ENCODE measurements around the gene SHANK3.

SHANK3 gene

DNA sequence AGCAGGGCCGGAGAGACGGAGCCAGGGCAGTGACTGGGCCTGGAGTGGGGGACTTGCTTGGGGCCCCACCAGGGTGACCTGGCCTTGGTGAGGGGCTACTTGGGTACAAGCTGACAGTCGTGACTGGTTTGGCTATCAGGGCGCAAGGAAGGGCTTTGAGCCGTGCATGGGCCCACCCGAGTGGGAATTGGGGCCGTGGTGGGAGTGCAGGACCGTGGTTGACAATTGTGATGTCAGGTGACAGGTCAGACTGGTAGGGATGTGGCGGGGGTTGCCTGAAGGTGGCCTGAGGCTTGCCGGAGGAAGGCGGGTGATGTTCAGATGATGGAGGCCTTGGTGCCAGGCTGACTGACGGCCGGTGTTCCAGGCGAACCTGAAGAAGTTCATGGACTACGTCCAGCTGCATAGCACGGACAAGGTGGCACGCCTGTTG lies 5.6 kb downstream of the SHANK3 start:
- no peak for DNase-seq (ENCODE audit: low read depth in 3 of 3)

DNA sequence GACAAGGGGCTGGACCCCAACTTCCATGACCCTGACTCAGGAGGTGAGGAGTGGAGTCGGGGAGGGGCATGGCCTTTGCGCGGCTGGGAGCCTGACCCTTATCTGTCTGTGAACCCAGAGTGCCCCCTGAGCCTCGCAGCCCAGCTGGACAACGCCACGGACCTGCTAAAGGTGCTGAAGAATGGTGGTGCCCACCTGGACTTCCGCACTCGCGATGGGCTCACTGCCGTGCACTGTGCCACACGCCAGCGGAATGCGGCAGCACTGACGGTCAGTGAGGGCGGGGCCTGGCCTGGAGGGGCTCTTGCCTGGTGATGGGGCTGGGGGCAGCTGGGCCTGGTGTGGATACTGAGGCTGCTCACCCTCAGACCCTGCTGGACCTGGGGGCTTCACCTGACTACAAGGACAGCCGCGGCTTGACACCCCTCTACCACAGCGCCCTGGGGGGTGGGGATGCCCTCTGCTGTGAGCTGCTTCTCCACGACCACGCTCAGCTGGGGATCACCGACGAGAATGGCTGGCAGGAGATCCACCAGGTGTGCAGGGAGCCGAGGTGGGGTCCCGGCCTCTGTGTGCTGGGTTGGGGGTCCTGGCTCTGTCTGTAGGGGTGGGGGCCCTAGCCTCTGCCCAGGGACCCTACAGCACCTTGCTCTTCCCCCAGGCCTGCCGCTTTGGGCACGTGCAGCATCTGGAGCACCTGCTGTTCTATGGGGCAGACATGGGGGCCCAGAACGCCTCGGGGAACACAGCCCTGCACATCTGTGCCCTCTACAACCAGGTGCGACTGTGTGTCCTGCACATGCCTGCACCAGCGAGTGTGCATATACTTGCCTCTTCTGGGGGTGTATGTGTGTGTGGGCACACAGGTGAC lies 6.3 kb downstream of the SHANK3 start:
- no peak for DNase-seq (ENCODE audit: low read depth in 3 of 3)

DNA sequence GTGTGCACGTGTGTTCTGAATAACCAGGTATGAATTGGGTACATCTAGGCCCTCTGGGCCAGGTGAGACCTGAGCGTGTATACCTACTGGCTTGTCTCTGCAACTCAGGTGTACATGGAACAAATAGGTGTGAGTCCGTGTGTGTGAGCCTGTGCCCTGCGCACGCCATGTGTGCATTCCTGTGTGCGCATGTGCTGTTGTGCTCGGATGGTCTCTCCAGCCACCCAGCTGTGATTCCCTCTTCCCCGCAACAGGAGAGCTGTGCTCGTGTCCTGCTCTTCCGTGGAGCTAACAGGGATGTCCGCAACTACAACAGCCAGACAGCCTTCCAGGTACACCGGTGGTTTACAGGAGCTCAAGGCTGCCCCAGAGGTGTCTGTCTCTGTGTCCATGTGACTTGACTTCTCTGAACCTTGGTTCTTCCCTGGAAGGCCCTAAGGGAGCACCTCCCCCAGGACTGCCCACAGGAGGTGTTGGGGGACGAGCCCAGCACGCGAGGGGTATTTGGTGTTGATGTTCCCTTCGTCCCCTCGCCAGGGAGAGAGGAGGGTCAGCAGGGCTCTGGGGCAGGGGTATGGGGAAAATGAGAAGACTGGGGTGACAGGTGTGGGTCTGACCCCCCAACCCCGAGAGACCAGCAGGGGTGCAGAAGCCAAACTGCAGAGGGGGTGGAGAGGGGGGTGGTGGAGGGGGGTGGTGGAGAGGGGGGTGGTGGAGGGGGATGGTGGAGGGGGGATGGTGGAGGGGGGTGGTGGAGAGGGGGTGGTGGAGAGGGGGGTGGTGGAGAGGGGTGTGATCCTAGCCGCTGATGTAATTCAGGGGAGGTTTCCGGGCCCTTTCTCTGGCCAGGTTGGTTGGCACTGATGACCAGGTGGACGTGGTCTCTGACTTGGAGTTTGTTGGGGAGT lies 10.7 kb downstream of the SHANK3 start:
- no peak for DNase-seq (ENCODE audit: low read depth in 3 of 3)

DNA sequence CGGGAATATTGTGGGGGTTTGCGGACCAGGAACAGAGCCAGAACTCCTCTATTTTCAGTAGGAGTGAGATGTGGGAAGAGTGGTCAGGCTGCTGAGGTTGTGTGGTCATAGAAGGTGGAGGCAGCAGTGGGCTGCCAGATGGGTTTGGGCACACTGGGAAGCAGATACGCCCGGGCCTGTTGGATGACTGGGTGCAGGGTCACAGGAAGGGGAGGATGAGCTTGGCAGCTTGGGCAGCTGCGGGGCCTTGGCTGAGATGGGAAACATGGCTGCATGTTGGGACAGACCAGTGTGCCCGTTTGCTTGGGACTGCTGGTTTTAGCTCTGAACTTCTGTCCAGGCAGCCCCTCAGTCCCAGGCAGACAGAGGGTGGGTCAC lies 11.4 kb downstream of the SHANK3 start:
- DNase-seq (ENCODE audit: low read depth in 3 of 3), result no peak

DNA sequence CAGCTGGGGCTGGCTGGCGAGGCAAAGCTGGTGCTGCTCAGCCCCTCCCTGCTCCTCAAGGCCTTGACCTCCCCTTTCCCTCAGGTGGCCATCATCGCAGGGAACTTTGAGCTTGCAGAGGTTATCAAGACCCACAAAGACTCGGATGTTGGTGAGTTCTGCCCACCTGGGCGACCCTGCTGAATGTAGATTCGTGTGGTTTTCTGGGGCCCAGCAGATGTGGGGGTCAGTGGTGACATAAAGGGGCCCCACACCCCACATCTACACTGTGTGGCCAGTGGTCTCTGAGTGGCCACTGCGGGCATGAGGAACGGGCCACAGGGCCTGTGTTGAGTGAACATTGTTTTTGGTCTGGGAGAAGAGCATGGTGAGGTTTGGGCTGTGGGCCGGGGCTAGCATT lies 11.9 kb downstream of the SHANK3 start:
- no peak for DNase-seq (ENCODE audit: low read depth in 3 of 3)

DNA sequence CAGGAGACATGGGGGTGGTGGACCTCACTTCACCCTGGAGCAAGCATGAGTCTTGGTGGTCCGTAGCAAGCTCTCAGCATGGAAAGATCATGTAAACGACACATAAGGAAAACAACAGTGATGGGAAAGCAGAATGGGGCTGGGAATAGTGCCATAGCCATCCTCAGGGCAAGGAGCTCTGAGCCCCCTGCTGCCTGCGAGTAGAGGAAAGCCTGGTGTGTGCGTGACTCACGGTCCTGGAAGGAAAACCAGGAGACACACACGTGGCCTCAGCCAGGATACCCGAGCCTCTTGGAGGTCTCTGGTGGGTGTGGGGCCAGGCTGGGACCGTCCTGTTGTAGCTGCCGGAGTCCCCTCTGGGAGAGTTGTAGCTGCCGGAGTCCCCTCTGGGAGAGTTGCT lies 12.4 kb downstream of the SHANK3 start:
- no peak for DNase-seq (ENCODE audit: low read depth in 3 of 3)

DNA sequence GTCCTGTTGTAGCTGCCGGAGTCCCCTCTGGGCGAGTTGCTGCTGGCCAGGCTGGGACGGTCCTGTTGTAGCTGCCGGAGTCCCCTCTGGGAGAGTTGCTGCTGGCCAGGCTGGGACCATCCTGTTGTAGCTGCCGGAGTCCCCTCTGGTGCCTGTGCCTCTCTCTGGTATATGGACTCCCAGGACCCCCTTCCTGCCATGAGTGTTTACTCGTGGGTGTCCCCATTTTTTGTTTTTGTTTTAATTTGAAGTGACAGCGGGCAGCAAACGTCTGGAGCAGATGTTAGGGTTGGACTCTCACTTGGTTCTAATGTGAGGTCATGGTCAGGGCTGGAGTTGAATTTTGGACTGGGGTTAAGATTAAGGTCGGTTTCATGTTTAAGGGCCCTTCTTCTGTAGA lies 14.2 kb downstream of the SHANK3 start:
- no peak for DNase-seq (ENCODE audit: low read depth in 3 of 3)

DNA sequence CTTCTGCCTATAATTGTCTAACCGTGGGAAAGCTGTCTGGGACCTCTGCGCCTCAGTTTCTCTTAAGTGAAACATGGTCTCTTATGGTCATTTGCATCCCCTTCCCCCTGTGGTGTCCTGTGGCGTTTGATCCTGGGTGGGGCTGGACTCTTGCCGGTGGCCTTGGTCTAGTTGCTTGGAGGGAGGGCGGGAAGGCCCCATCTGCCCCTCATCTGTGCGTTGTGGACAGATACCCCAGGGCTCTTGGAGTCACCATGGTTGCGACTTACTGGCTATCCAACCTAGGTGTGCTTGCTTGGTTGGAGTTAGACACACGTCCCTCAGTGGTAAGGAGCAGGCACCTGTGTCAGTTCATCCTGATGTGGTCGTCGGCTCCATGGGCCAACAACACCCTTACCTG lies 15.2 kb downstream of the SHANK3 start:
- DNase-seq (ENCODE audit: low read depth in 3 of 3), result no peak

DNA sequence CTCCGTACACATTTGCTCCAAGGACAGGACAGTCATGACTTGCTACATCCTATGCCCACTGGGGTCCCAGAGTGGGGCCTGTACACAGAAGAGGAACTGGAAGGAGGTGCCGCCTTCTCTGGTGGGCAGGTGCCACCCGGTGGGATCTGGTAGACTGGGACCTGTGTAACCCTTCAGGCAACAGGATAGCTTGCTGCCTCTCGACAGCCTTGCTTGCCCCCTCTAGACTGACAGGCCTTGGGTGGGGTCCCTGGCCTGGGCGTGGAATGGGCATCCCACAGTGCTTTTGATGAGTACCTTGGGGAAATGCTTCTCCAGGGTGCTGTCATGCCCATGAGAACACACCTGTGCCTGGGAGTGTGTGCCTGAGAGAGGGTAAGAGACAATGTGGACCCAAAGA lies 15.8 kb downstream of the SHANK3 start:
- no peak for DNase-seq (ENCODE audit: low read depth in 3 of 3)

DNA sequence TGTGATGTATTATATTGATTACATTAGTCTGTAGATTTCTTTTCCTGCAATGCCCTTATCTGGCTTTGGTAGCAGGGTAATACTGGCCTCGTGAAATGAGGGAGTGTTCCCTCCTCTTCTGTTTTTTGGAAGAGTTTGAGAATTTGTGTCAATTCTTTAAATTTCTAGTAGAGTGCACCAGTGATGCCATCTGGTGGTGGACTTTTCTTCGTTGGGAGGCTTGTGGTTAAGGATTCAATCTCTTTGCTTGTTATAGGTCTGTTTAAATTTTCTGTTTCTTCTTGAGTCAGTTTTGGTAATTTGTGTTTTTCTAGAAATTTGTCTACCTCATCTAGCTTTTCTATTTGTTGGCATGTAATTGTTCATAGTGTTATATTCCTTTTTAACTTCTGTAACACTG lies 18.9 kb downstream of the SHANK3 start:
- DNase-seq (ENCODE audit: low read depth in 3 of 3), result no peak

DNA sequence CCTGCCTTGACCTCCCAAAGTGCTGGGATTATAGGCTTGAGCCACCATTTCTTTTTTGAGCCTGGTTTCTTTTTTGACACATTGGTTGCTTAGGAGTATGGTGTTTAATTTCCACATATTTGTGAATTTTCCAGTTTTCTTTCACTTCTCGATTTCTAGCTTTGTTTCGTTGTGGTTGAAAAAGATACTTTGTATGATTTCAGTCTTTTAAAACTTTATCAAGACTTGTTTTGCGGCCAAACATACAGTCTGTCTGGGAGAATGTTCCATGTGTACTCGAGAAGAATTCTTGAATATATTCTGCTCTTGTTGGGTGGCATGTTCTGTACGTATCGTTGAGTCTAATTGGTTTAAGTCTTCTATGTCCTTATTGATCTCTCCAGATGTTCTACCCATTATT lies 20.8 kb downstream of the SHANK3 start:
- DNase-seq (ENCODE audit: low read depth in 3 of 3), result no peak

DNA sequence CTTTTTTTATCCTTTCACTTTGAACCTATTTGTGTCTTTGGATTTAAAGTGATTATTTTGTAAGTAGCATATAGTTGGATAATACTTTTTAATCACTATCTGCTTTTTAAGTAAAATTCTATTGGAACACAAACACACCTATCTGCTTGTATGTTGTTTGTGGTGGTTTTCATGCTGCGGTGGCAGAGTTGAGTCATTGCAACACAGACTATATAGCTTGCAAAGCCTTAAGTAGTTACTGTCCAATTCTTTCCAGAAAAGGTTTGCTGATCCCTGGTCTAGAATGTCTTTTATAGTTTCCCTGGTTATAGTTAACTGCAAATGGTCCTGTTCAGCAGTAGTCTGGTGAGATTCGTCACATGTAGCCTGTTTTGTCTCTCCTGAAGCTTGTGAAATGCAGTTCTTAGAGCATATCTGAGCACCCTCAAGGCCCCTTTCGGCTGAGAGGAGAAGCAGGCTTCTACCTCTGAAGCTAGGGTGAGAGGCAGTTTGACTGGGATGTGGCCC lies 21.5 kb downstream of the SHANK3 start:
- DNase-seq (ENCODE audit: low read depth in 3 of 3), result no peak

DNA sequence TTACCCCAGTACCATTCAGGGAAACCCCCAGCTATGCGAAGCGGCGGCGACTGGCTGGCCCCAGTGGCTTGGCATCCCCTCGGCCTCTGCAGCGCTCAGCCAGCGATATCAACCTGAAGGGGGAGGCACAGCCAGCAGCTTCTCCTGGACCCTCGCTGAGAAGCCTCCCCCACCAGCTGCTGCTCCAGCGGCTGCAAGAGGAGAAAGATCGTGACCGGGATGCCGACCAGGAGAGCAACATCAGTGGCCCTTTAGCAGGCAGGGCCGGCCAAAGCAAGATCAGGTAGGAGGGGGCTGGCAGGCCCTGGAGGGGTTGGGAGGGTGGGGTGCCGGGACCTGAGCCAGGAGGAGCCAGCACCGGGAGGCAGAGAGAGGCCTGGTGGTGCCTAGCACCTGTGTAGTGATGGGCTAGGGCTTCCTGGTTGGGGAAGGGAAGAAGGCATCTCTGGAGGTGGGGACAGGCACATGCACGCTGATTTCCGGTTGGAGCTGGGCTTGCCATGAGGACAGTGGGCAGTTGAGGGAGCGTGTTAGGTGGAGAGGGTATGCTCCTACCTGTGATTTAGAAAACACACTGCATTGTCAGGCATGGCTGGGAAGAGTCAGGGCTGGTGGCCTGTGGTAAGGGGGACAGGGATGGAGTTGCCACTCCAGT lies 22.3 kb downstream of the SHANK3 start:
- DNase-seq (ENCODE audit: low read depth in 3 of 3), result no peak

DNA sequence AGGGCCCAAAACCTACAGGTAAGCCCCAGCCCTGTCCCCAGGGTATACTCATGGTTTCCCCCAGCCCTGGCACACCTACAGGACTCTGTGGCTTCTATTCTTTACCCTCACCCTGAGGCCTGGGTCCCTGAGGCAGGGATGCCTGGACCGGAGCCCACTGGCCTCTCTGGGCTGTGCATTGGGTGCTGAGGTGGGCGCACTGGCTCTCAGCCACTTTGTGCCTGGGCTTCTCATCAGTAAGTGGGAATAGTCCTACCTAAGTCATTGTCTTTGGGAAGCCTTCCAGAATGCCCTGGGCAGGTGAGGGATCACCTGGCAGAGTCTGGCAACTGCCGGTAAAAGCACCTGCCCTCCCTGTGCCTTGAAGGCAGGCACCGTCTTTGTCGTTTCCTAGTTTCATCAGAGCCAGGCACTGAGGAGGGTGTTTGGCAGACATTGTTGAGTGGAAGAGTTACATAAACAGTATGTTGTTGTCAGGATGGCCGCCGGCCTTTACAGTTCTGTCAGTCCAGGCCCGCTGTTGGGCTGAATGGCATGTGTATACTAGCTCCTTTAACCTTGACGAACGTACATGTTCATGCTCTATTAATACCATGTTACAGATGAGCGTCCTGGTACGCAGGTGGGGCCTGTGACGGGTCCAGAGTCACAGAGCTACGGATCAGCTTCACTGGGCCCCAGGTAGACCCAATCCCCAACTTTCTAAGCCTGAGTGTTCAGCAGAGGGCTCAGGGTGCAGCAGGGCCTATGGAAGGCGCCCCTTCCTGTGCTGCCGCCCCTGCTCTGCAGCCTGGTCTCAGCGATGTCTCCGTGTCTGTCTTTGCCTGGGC lies 23.0 kb downstream of the SHANK3 start:
- DNase-seq (ENCODE audit: low read depth in 3 of 3), result no peak

DNA sequence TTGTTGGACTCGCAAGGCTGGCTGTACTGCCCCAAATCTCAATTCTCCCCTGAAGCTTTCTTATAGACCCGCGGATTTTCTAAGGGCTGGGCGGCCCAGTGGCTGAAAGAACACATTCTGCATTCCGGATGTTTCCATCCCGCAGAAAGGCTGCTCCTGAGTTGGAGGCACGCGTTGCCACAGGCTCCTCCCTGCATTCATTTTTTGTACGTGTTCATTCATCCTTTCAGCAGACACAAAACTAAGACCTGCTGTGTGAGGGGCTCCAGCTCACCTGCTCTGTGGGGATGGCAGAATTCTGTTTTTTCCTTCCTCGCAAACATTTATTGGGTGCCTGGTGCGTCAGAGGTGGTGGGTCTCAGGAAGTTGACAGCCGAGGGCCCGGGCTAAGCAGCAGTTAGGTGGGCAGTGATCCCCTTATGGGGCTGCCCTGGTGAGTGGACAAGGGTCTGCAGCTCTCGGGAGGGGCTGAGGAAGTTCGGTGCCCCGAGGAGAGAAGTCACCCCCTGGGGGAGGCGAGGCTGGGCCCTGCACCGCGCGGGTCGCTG lies 23.7 kb downstream of the SHANK3 start:
- DNase-seq (ENCODE audit: low read depth in 3 of 3), result no peak

DNA sequence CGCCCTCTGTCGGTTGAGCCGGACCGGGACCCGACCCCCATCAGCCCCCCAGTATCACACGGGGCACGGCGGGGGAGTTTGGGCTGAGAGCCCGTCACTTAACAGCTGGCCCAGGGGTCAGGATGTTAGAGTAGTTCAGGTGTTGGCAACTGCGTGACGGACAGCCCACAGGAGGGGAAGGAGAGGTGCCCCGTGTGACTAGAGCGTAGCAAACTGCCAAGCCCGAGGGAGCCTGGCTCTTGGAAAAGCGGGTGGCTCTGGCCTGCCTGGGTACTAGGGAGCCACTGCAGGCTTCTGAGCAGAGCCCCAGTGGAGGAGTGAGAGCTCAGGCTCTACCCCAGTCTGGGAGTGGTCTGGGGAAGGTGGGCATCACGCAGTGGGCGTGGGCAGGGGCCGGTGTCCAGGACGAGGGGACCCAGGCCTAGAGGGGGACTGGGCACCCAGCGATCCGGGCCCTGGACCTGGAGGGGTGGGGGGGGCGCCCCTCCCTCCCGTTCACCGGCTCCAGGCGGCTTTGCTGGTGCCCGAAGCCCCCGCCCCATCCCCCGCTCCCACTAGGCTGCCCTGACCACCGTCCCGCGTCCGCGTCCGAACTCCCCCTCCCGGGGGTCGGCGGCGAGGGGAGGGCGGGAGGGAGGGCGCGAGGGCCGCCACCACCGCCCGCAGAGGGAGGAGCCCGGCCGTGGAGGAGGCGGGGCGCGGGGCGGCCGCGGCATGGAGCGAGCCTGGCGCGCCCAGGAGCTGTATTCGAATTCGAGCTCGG lies 24.4 kb downstream of the SHANK3 start:
- no peak for DNase-seq (ENCODE audit: low read depth in 3 of 3)

DNA sequence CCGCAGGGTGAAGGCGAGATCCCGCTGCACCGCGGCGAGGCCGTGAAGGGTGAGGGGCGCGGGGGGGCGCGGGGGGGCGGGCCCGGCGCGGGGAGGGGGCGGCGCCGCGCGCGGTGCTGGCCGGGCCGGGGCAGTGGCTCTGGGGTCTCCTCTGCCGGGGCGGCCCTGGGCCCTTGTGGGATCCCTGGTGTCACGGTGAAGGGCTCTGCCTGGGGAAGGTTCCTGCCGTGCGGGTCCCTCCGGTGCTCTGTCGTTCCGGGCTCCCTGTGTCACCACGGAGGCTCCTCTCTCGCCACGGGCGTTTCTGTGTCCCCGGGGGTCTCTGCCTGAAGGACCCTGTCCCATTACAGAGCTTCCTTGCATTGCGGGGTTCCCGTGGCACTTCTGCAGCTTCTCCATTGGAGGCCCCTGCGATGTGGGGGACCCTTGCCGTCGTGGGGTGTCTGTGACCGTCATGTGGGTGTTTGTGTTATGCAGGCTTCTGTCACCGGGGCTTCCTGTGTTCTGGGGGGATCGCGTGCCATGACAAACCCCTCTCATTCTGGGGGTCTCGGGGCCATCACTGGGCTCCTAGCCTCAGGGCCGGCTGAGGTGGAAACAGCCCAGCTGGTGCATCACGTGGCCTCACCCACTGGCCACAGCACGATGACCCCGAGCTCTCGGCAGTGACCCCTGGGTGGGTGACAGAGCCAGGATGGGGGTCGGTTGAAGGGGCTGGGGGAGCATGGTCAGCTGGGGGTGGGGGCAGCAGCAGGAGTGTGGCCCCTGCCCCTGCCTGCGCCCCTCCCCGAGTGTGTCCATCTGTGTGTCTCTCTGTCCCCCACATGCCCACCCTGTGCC lies 25.3 kb downstream of the SHANK3 start:
- DNase-seq (ENCODE audit: low read depth in 3 of 3), result no peak

DNA sequence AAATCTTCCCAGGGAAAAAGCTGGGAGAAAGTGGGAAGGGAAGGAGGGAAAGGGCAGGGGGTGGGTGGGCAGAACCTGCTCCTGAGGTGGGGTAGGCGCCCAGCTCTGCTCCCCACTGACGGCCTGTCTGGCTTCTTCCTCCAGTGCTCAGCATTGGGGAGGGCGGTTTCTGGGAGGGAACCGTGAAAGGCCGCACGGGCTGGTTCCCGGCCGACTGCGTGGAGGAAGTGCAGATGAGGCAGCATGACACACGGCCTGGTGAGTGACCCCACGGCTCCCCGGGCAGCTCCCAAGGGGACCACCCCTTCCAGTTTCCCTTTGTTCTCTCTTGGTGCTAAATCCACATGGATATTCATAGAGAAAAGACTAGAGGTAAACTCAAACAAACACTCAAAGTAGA lies 25.9 kb downstream of the SHANK3 start:
- no peak for DNase-seq (ENCODE audit: low read depth in 3 of 3)

DNA sequence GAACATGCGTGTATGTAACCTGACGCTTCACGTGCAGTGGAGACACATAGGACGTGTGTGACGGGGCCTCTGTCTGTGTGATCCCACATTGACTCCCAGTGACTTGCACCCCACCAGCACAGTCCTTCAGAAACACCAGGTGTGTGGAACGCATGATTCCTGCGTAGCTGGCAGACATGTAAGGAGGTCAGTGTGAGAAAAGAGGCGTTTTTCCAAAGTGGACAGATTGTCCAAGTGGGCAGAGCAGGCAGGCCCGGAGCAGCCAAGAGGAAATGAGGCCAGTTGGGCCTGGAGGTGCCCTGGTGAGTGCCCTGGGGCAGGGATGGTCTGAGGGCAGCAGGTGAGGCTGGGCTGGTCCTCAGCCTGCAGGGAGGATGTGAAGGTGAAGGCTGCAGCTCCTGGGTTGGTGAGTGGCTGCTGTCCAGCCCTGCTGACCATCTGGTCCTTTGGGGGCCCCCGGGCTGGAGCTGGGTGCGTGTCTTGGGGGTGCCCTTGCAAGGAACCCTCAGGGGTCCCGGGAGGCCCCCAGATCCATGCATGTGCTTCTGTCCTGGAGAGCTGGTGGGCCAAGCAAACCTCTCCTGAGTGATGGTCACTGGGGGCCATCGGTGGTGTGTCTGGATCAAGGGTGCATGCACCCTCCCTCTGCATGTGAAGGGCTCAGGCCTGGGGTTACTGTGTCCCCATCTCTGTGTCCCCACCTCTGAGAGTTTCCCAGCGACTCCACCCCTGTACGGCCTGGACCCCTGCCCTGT lies 26.6 kb downstream of the SHANK3 start:
- DNase-seq (ENCODE audit: low read depth in 3 of 3), result no peak
